Retinal pigment epithelial cell (primary cell): ENCODE data around the gene TENM4.

Experiments
- DNase-seq: peaks from one replicate; pipeline ENCODE4 v3.0.0-alpha.2; 2010; ENCODE audit warnings: low read depth
- H3K4me3 ChIP-seq: 2 replicates; pipeline ENCODE4 v1.5.1; 2011; ENCODE audit warnings: mild to moderate bottlenecking, low read length, control low read depth, moderate library complexity
- TF ChIP-seq, protein P1 (sequence below): conservative IDR thresholded peaks from 2 replicates; pipeline ENCODE4 v1.5.1; 2011; ENCODE audit warnings: low read depth, low read length, control low read depth, inconsistent platforms

TENM4 gene

GRCh38 chr11:79419120-79419519, 21.7 kb downstream of the TENM4 start:
- no peak overlapping the region for H3K4me3 ChIP-seq
- DNase-seq: no peak
- TF ChIP-seq, protein P1, sequence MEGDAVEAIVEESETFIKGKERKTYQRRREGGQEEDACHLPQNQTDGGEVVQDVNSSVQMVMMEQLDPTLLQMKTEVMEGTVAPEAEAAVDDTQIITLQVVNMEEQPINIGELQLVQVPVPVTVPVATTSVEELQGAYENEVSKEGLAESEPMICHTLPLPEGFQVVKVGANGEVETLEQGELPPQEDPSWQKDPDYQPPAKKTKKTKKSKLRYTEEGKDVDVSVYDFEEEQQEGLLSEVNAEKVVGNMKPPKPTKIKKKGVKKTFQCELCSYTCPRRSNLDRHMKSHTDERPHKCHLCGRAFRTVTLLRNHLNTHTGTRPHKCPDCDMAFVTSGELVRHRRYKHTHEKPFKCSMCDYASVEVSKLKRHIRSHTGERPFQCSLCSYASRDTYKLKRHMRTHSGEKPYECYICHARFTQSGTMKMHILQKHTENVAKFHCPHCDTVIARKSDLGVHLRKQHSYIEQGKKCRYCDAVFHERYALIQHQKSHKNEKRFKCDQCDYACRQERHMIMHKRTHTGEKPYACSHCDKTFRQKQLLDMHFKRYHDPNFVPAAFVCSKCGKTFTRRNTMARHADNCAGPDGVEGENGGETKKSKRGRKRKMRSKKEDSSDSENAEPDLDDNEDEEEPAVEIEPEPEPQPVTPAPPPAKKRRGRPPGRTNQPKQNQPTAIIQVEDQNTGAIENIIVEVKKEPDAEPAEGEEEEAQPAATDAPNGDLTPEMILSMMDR: no peak

GRCh38 chr11:79418241-79418640, 22.6 kb downstream of the TENM4 start:
- H3K4me3 ChIP-seq: no peak overlapping the region
- TF ChIP-seq, protein P1: no peak
- no peak for DNase-seq

DNA sequence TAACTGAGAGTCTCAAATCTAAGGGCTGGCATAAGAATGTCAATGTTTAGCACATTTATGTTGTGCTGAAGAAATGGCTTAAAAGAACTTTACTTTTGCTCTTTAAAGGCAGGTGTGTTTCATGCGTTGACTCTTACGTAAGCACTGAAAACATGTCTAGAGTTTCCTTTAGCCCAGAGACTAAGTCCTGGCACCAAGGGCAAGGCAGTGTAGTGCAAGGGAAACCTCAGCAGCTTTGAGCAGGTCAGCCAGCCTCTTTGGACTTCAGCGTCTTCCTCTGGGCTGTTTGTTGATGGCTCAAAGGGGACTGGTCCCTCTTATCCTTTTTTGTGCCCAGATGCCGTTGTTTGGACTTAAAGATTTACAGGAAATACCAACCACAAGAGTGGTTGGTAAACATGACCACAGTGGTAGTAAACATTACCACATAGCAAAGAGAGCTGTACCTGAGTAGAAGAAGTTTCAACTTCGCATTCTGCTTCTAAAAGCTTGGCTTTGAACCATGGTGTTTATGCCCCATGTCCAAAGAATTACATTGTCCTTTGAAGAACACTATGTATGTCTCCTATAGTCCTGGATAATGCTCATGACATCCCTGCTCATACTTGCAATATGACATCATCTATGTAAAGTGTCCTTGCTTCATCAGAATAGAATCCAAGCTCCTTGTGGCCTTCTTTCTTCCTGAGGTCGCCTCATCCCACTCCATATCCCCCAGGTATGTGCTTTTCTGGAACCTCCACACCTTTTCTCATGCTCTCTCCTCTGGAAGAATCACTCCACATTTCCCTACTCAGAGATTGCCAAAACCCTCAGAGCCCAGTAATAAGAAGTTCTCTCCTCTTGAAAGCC, 23.5 kb downstream of the TENM4 start:
- TF ChIP-seq, protein P1: no peak
- H3K4me3 ChIP-seq: no peak overlapping the region
- no peak for DNase-seq

- DNase-seq: no peak
- TF ChIP-seq, protein P1: no peak
- H3K4me3 ChIP-seq: no peak overlapping the region
Measured at GRCh38 chr11:79415912-79416311, 24.9 kb downstream of the TENM4 start.

GRCh38 chr11:79415411-79415810, 25.4 kb downstream of the TENM4 start:
- no peak overlapping the region for H3K4me3 ChIP-seq
- DNase-seq: no peak
- TF ChIP-seq, protein P1: no peak

DNA sequence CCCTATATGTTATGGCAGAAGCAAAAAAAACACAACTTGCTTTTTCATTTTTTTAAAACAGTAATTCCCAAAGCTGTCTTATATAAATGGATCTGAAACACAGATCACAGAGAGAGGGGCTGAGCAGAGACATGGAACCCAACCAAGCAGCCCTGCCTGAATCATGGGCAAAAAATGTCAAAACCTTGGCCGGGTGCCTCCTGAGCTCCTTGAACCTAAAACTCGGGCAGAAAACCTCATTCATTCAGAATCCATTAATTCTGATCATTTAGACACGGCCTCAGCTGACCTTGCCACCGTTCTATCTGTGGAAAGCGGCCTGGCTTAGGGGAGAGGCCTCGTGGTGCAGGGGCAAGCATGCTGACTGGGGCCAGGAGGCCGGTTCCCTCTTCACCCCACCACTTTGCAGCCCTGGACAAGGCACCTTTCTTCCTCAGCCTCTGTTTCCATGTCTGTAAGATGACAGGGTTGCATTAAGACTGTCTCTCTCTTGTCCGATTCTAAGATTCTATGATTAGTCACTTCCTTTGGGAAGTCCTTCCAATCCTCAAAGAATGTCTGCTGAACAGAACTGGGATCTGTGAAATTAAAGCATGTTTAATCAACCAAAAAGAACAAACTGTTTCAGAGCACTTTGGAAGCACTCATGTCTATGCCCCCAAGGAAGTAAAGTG, 26.0 kb downstream of the TENM4 start:
- TF ChIP-seq, protein P1: no peak
- no peak overlapping the region for H3K4me3 ChIP-seq
- DNase-seq: peak; percentile 86
